Measurements from ENCODE around the gene TBX20.

- TF ChIP-seq CTCF (IDR thresholded peaks at IDR 0.05), result no peak
- TF ChIP-seq POLR2A (IDR thresholded peaks at IDR 0.05), result no peak
Observed at GRCh38 chr7:35252612-35253459, 1.1 kb downstream of the TBX20 start.
